GM19328 (cell line): Measurements from ENCODE around the gene CDH7.

Experiments
- ATAC-seq: cut with Tn5 transposase; IDR thresholded peaks from one replicate; pipeline ENCODE4 v1.9.1; 2021; ENCODE audit warnings: mild to moderate bottlenecking, moderate library complexity; ENCODE audit not compliant: unreplicated experiment

Gene CDH7, protein sequence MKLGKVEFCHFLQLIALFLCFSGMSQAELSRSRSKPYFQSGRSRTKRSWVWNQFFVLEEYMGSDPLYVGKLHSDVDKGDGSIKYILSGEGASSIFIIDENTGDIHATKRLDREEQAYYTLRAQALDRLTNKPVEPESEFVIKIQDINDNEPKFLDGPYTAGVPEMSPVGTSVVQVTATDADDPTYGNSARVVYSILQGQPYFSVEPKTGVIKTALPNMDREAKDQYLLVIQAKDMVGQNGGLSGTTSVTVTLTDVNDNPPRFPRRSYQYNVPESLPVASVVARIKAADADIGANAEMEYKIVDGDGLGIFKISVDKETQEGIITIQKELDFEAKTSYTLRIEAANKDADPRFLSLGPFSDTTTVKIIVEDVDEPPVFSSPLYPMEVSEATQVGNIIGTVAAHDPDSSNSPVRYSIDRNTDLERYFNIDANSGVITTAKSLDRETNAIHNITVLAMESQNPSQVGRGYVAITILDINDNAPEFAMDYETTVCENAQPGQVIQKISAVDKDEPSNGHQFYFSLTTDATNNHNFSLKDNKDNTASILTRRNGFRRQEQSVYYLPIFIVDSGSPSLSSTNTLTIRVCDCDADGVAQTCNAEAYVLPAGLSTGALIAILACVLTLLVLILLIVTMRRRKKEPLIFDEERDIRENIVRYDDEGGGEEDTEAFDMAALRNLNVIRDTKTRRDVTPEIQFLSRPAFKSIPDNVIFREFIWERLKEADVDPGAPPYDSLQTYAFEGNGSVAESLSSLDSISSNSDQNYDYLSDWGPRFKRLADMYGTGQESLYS

DNA sequence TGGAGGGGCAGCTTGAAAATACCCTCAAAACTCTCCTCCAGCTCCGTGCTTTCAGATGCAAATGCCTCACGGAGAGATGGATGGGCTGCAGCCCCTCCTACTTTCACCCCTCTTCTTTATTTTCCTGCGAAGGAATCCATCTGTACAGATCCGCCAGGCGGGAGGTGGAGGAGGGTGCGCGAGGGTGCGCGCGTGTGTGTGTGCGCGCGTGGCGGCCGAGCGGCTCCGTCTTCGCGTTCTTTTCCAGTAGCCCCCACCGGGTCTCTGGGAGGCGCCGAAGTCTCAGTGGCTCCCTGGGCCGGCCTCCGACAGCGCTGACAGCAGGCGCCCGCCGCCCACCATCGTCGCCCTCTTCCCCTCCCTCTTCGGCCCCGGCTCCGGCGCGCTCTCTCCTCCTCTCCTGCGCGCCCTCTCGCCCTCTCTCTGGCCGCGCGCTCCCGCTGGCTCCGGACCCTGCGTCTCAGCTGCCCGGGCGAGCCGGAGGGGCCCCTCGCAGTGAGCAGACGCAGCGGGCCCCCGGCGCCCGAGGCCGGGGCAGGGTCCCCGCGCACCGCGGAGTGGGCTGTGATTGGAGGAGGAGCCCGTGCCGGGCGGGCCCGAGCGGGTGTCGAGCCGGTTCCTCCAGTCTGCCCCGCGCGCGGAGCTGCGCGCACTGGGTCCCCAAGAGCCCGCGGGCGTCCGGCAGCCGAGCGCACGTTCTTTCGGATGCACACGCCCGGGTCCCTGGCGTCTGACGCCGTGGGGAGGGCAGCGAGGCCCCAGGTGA is at the start of gene CDH7:
TSS of gene CDH7 (plus strand) at position 624 of the 766 bp plus-strand sequence. CDS start 11,831 bp downstream, outside the sequence.
- no peak for ATAC-seq

DNA sequence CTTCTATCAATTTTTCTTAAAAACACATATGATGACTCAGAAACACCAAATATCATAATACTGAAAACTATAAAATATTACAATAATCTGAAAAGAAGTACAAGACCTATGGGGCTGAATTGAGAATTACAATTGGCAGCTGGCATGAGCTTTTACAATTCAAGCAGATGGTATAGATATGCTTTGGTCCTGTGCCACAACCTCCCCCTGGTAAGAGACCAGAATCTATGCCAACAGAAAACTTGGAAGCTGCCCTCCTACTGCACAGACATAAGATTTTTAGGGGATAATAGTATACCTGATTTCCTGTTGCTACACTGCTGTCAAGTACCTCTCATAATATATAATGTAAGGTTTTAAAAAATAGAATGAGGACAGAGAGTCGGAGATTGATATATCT is 46.8 kb upstream of the CDH7 start:
- ATAC-seq: no peak

DNA sequence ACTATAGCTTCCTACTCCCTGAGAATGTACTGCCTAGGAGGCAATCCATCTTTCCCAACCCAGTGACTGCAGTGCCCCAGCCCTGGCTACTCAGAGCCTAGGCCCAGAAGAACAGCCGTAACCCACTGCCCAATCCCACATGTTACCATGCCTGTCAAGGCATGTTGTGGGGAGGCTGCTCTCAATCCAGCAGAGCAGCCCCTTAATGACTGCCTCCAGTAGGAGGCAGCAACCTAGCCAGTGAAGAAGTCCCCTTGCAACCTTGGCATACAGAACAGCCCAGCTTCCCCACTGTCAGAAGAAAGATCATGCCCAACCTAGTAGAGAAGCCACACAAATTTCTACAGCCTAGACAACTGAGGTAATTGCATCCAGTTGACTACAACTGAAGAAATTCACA is 44.2 kb upstream of the CDH7 start:
- no peak for ATAC-seq

DNA sequence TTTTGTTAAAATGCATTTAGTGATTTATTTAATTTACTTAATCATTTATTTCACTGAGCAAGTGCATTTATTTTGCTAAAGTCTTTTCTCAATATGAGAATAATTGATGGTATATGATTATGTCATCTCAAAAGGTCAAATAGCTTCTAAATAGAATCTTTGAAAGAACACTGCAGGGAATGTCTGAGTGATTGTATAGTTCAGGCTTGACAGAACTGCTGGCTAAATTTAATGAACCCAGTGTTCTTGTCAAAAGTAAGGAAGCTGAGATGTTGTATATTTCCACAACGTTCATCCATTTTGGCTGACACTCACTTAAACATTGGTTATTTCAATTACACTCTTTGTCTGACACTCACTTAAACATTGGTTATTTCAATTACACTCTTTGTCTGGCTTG is 39.3 kb upstream of the CDH7 start:
- no peak for ATAC-seq

DNA sequence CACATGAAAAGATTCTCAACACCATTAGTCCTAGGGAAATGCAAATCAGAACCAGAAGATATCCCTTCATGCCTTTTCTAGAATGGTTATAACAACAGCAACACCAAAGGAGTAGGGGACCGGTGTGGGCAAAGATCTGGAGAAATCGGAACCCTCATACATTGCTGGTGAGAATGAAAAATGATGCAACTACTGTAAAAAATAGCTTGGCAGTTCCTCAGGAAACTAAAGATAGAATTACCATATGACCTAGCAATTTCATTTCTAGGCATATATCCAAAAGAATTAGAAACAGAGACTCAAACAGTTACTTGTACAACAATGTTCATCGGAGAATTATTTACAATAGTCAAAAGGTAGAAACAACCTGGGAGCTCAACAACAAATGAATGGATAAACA is 29.2 kb upstream of the CDH7 start:
- ATAC-seq: no peak

DNA sequence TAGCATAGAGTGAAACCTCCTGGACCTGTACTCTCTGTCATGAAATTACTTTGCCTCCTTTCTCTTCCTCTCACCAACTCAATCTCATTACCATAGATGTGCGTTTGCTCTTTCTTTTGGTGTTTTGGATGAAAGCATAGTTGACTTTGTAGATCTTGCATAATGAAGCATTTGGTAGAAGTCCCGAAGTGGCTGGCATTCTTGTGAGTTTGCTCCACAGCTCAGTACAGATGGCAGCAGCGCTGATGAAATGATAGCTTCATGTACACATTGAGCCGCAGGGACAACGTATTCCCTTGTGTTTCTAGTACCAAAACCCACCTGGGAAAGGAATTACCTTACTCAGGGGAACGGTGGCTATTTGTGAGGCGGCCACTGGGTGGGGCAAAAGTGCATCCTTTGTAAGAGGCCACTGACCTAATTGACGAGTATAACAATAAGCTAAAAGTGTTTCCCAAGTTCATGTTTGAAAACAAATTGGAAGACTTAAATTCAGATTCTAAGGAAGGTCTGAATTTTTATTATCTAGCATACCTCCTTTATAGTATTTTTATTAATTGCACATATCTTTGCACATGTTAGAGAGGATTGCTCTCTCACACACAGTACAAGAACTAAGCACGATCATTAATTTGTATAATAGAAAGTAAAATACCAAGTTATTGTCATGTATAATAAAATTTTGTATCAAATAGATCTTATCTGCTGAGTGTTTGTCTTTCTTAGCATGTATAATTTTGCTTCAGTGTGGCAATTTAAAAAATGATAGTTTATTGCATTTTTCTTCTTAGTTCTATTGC is 25.4 kb upstream of the CDH7 start:
- no peak for ATAC-seq

DNA sequence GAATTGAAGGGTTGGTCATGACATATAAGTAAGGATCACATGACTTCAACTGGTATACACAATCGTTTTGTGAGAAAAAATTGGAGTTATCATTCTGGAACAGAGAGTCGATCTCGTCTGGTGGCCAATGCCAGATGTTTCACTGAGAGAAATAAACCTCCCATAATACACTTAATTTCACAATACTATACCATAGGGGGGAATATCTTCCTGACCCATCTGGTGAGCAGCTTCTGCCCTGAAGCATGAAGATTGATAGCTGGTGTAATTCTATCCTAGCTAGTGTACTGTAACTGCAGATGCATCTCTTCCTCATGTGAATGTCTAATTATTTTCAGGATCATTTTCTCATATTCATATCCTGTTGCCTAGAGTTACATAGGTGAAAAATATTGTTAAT is 15.7 kb upstream of the CDH7 start:
- no peak for ATAC-seq

DNA sequence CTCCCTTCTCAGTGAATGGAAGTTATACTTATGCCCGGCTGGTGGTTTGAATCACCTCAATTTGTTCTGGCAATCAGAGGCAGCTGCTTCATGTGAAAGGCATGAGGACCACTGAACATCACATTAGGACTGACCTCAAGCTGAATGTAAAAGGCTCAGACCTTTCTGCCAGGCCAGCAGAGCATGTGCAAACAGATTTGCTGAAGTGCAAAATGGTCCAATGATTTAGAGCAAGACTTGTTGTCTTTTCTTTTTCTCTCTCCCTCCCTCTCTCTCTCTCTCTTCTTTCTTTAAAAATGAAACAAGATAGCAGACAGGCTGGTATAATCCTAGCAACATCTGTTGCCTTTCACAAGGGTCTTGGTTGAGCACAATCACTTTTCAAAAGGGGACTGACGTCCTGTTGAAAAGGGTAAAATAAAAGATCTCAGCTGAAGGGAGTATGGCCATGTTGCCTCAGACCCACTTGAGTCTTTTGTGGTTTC is 13.3 kb upstream of the CDH7 start:
- no peak for ATAC-seq

DNA sequence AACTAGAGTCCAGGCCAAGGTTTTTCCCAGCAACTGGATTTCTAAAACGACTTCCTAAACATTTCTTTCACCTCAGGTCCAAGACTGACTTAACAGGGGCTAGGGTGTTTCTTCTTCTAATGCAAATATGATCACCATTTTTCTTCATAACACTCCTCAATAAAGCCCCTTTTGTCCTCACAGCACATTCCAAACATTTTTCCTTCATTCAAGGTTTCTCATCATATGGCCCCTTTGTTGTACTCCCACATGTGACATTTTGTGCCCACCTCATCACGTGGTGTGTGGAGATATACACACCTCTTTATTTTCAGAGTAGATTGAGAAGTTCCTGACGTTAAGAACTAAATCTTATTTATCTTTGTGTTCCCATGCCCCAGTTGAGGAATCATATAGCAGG is 3.9 kb upstream of the CDH7 start:
- no peak for ATAC-seq

DNA sequence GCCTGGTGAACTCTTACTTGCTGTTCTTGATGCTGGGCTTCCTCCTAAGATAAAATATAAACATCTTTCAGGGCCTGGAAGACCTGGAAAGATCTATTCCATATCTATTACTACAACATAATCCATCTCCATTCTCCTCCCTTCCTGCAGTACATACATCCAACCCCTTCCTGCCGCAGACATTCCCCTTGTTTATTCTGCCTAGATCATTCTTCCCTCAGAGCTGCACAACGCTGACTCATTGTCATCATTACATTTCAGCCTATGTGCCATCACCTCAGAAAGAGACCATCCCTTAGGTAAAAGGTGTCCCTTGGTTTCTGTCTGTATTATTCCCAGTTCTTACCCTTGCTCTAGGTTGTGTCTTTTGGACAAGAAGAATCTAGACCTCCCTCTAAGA is 2.5 kb upstream of the CDH7 start:
- ATAC-seq: no peak

DNA sequence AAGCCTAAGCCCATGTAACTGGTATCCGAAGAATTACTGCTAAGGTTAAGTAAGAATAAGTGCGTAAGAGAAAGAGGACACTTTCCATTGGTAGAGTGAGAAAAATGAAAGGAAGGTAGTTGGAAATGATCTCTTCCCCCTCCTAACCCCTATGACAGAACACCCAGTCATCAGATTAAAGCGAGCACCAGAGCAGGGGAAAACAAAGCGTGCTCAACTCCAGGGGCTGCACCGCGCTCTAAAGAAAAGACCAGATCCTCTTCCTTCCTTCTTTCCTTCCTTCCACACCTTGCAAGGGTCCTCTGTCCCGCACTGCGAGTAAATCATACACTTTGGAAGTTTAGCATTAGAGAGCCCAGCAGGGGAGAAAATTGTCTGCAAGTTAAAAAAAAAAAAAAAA is 971 bp upstream of the CDH7 start:
- no peak for ATAC-seq

DNA sequence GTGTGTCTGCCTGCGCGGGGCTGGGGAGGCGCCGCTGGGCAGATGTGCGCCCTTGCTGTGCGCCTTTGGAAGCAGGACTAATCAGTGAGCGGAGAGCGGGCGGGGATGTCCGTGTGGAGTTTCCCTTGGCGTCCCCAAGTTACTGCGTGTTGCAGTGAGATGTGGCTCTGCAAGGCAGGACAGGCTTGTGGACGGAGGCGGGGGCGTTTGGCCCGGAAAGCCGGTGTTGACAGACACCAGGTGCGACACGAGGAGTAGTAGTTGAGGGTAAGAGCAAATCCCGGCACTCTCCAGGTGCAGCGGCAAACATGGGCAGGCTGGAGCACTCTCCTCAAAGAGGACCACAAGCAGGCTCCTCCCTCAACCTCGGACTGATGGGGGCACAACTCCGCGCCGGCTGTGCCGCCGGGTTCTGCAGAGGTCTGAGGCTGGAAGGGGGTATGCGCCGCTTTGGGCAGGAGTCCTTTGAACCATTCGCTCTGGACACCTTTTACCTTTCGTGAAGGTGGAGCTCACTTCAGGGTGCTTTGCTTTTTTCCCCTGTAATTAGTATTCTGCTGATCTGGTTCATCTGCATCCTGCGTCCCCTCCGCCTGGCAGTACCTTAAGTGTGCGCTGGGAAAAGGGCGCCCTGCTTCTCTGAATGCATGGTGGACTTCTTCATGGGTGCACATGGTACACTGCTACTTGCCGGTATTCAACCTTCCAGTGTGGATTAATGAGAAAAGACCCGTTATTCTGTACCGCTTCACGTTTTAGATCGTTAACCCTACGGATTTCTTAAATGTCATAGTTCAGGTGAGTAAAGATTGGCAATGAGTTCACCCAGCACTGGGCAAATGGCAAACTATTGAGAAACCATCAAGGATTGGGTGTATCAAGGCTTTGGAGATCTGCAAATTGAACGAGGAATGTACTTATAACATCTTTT is 608 bp downstream of the CDH7 start:
- ATAC-seq: no peak

DNA sequence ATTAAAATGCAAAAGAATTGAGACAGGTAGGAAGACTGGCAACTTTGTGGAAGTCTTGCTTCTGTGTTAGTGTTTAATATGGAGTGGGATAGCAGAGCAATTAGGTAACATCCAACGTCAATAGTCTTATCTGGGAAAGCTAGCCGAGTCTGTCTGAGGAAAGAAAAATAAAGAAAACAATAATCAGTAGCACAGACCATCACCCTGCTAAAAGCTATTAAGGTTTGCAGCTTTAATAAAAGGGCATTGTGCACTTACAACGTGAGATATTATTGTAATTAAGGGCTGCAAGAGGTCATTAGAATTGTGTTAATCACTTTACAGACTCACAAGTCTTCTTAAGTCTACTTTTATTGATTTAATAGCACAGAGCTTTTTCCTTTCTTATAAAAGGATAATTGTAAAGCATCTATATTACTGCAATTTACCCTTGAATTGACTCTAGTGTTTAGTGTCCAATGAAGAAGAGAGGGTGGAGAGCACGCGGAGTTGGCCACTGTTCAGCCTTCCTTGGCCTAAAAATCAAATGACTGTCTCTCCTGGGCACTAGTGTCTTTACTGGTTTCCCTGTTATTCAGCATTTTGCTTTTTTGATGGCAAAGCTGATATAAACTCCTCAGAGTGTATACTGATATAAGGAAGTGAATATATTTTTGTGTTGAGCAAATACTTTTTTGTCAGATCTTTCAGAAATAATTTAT is 2.0 kb downstream of the CDH7 start:
- ATAC-seq: no peak

DNA sequence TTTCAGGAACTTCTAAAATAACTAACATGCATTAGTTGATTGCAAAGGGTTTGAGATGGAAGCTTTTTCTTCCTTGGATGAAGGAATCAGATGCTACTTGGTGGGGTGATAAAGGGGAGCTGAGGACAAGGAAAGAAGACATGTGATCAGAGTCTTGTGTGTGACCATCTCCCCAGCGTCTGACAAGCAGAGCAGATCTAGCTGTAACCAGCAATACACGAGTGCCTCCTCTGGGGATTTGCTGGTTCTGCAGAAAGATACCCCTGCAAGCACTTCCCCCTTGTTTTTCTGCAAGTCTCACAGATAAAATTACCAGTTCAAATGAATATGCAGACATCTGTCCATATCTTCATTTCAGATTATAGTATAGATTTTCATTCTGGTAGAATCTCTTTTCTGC is 2.7 kb downstream of the CDH7 start:
- no peak for ATAC-seq

DNA sequence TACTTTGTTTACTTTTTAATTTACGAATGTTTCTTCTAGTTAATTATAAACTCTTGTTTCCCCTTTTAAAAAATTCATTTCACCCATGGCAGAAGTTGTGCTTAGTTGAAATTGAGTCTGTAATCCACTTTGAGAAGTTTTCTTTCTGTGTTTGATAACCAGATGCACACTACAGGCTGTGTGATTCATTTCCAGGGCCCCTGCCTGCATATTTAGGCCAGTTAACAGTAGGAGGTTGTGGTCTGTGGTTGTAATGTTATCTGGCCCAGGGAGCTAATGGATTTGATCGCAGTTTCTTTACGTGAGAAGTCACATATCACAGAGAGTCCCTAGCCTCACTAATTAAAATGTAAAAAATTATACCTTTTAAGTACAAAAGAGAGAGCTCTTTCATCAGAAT is 3.3 kb downstream of the CDH7 start:
- no peak for ATAC-seq

DNA sequence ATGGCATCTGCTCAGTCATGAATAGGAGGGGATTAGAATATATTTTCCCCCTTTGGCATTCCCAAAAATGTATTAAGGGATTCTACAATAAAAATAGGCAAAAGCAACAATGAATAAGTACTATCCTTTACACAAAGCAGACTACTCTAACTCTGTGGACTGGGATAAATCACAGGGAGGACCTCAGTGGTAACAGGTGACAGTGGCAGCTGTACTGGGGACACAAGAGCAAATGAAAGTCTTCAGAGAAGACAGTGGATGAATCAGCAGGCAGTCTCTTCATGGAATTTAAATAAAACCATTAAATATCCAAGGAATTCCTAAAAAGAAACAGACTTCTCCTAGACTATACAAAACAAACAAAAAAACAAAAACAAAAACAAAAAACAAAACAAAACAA is 4.8 kb downstream of the CDH7 start:
- no peak for ATAC-seq

DNA sequence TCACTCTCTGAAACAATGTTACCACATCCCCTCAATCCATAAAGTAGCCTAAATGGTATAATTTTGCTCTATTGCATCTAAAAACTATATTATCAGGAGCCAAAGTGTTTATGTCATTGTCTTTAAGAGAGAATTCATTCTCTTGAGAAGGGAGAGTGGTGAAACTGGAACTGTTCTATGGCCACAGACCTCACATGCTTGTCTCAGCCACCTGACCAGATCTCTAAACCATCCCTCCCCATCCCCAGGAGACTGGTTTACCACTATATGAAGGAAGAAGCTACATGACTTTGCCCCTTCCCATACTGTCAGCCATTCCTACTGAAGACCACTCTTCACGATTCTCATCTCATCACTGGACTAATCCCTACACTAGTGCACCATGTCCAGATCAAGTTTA is 9.6 kb downstream of the CDH7 start:
- no peak for ATAC-seq

DNA sequence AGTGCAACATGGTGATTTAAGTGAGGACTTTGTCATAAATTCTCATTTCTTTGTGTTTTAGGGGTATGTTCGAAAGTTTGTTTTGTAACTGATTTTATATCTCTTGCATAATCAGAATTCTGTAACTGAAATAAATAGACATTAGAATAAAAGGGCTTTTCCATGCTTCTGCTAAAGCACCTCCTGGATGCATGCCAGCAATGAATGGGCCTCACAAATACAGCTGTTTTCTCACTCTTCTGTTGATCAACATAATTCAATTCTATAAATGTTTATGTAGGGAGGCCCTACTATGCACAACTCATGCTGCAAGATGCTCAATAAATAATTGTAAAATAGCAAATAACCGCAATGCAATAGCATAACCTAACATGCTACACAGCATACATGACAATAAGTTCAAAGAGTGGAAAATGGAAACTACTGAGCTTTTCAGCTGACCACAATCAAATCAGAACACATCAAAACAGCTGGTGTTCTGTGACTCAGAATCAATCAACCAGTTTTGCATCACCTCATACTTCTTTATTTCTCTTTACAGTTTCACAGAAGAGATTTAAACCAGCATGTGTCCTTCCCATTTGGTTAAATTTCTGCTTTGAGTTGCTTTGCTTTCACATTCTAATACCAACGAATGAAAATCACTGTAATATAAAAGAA is 11.0 kb downstream of the CDH7 start:
- ATAC-seq: no peak
